K562 (cell line): Measurements from ENCODE around the gene KCNG4. TPM values are rescaled to one million over a fixed set of nuclear protein-coding genes. Genes with fewer than 3 reads are reported as not detected.

Experiments
- ATAC-seq: fragments of 200-7000 bp; cut with Tn5 transposase; 3 replicates; pipeline ENCODE4 v1.9.1; 2020; ENCODE audit warnings: moderate library complexity
- BruUV-seq: library from RNA; stranded (reverse); fragments of 400-500 nt; replicated peaks from 2 replicates; lab custom pipeline; 2021; lab: Mats Ljungman, UMichigan
- CTCF ChIA-PET: fragments of 300-600 bp; formaldehyde crosslinking; extraction: SDS; loops from one replicate; lab custom pipeline; 2021; ENCODE audit warnings: low intra/inter-chr PET ratio; lab: Yijun Ruan, JAX
- POLR2A ChIA-PET: fragments of 300-600, 350-650 bp; sonication (Branson Sonifier 250); formaldehyde crosslinking; extraction: SDS; loops from one replicate; lab custom pipeline; 2021; ENCODE audit warnings: antibody characterized with exemption, inconsistent platforms; lab: Yijun Ruan, JAX
- DNase-seq, 4 experiments: peaks; one replicate each; pipeline versions ENCODE4 v3.0.0 to v3.0.0-alpha.2; 2011 to 2018; ENCODE audit warnings: low spot score in 3 of 4, mixed read lengths in 3 of 4; ENCODE audit errors: extremely low read depth in 1 of 4
- FAIRE-seq: peaks from 2 replicates; lab custom pipeline; 2011; peaks lifted over from hg19 to GRCh38; lab: Jason Lieb, UNC
- H2AFZ ChIP-seq: 2 replicates; pipeline ENCODE4 v1.6.0; 2011; ENCODE audit warnings: low read depth, low read length, control low read depth, inconsistent platforms
- H3K27ac ChIP-seq: fragments of 200-600 bp; 3 replicates; pipeline ENCODE4 v1.8.0; 2011; ENCODE audit warnings: low read depth, mild to moderate bottlenecking, control low read depth, inconsistent platforms, low read length, moderate library complexity, mixed read lengths; ENCODE audit errors: extremely low read depth
- H3K27me3 ChIP-seq, 2 experiments: fragments of 300-600 bp in 1 of 2; 2 replicates in 1 of 2; 3 replicates in 1 of 2; pipeline versions ENCODE4 v1.6.0 to v1.8.0; 2011; ENCODE audit warnings: inconsistent platforms in 2 of 2, low read length in 2 of 2, mild to moderate bottlenecking in 1 of 2, mixed read lengths in 1 of 2, moderate library complexity in 1 of 2; ENCODE audit not compliant: control insufficient read depth in 2 of 2, insufficient read depth in 2 of 2
- H3K36me3 ChIP-seq: fragments of 300-600 bp; 3 replicates; pipeline ENCODE4 v1.8.0; 2011; ENCODE audit warnings: mild to moderate bottlenecking, low read length, inconsistent platforms; ENCODE audit not compliant: control insufficient read depth, insufficient read depth
- H3K4me1 ChIP-seq, 2 experiments: fragments of 200-600 bp in 1 of 2; replicated peaks in 1 of 2; 2 replicates in 1 of 2; 3 replicates in 1 of 2; pipeline versions ENCODE4 v1.5.1 to v1.8.0; 2011; ENCODE audit warnings: inconsistent platforms in 2 of 2, low read length in 2 of 2, mild to moderate bottlenecking in 1 of 2, mixed read lengths in 1 of 2, moderate library complexity in 1 of 2; ENCODE audit not compliant: control insufficient read depth in 2 of 2, insufficient read depth in 2 of 2
- H3K4me2 ChIP-seq: 2 replicates; pipeline ENCODE4 v1.6.1; 2011; ENCODE audit warnings: low read length, control low read depth, inconsistent platforms, mixed read lengths; ENCODE audit not compliant: insufficient read depth
- H3K4me3 ChIP-seq: fragments of 200-600 bp; sonication (generic), shearing (Covaris generic); 2 replicates; pipeline ENCODE4 v1.5.1; 2016; ENCODE audit warnings: control low read depth, inconsistent platforms
- H3K79me2 ChIP-seq: fragments of 200-600 bp; 3 replicates; pipeline ENCODE4 v1.8.0; 2011; ENCODE audit warnings: low read length, inconsistent platforms; ENCODE audit not compliant: control insufficient read depth, insufficient read depth
- H3K9ac ChIP-seq, 2 experiments: 2 replicates each; pipeline versions ENCODE4 v1.6.0 to v1.6.1; 2011; ENCODE audit warnings: low read depth in 2 of 2, low read length in 2 of 2, control low read depth in 1 of 2, inconsistent platforms in 1 of 2, mild to moderate bottlenecking in 1 of 2, mixed read lengths in 1 of 2; ENCODE audit not compliant: insufficient read depth in 1 of 2
- H3K9me1 ChIP-seq: one replicate; pipeline ENCODE4 v1.6.0; 2011; ENCODE audit warnings: inconsistent platforms, mild to moderate bottlenecking, low read length, moderate library complexity; ENCODE audit not compliant: control insufficient read depth, insufficient read depth
- H3K9me3 ChIP-seq: replicated peaks from 2 replicates; pipeline ENCODE4 v1.5.1; 2011; ENCODE audit warnings: low read depth, low read length, inconsistent platforms; ENCODE audit not compliant: control insufficient read depth, insufficient read depth
- H4K20me1 ChIP-seq: replicated peaks from 2 replicates; pipeline ENCODE4 v1.6.1; 2011; ENCODE audit warnings: low read length, inconsistent platforms, mixed read lengths; ENCODE audit not compliant: control insufficient read depth, insufficient read depth
- SP2 ChIP-seq: IDR thresholded peaks from 2 replicates; pipeline ENCODE4 v1.6.1; 2011; ENCODE audit warnings: mild to moderate bottlenecking, low read depth, low read length, moderate library complexity; ENCODE audit not compliant: poor library complexity, severe bottlenecking; ENCODE audit errors: extremely low read depth
- ZFP30 ChIP-seq: fragments of 250-450 bp; sonication (Bioruptor Pico); IDR thresholded peaks from 2 replicates; pipeline ENCODE4 v1.8.0; 2022; ENCODE audit warnings: moderate library complexity, mild to moderate bottlenecking, inconsistent platforms, borderline replicate concordance
- ZNF12 ChIP-seq: sonication (generic); formaldehyde crosslinking; IDR thresholded peaks from 2 replicates; pipeline ENCODE4 v1.4.0; 2020; ENCODE audit warnings: mild to moderate bottlenecking, missing genetic modification reagents
- ZNF146 ChIP-seq: IDR thresholded peaks from one replicate; pipeline ENCODE4 v1.6.1; 2018; ENCODE audit warnings: missing compliant biosample characterization; ENCODE audit not compliant: unreplicated experiment
- ZNF431 ChIP-seq: sonication (generic); formaldehyde crosslinking; IDR thresholded peaks from 2 replicates; pipeline ENCODE4 v1.8.0; 2022; ENCODE audit warnings: mild to moderate bottlenecking, missing genetic modification reagents
- ZNF586 ChIP-seq: fragments of 450-650 bp; formaldehyde crosslinking; conservative IDR thresholded peaks from 2 replicates; pipeline ENCODE4 v1.4.0; 2020; ENCODE audit warnings: mild to moderate bottlenecking, moderate library complexity
- whole genome bisulfite sequencing: fragments of 100-300 bp; shearing (Covaris generic); methylation state at CpG from one replicate; pipeline ENCODE4 v1.1.6; 2016; ENCODE audit warnings: low coverage, mixed read lengths; ENCODE audit not compliant: insufficient coverage; ENCODE audit errors: missing lambda C conversion rate; 5-methylcytosine and 5-hydroxymethylcytosine counted together
- in situ Hi-C: fragments of 300-500 bp; cut with MboI; formaldehyde crosslinking; loops from 4 replicates; pipeline ENCODE4 v1.15.0; 2018; ENCODE audit warnings: inconsistent platforms, mixed read lengths
- intact Hi-C: fragments of 100-400 bp; cut with micrococcal nuclease; formaldehyde crosslinking; loops from 2 replicates; pipeline ENCODE4 v1.14.2; 2022
- polyA plus RNA-seq, 8 experiments: library from polyadenylated mRNA; depleted of rRNA in 4 of 8; stranded (reverse) in 5 of 8; unstranded in 3 of 8; fragments of >200 nt; fragmentation: Nextera tagmentation in 2 of 8; fragmentation: Illumina TruSeq in 1 of 8; extraction: Ambion mirVana in 2 of 8; extraction: Trizol in 1 of 8; gene quantifications; 2 replicates each; pipeline versions ENCODE4 v1.2.1 to v1.2.3, GENCODE V29; 2011 to 2014; ENCODE audit warnings: inconsistent platforms in 1 of 8, missing spikeins in 1 of 8
- total RNA-seq, 7 experiments: library from RNA; depleted of rRNA in 6 of 7; stranded (reverse); fragments of >200 nt in 6 of 7; fragmentation: Illumina TruSeq in 2 of 7; extraction: Trizol in 2 of 7; gene quantifications; 2 replicates each; pipeline versions ENCODE4 v1.2.1 to v1.2.3, GENCODE V29; 2011 to 2021; ENCODE audit warnings: low replicate concordance in 1 of 7

Gene KCNG4
- total and polyA plus RNA-seq, 9 of the 15 experiments (the other 6 are each of a cell fraction or from before 2014, with no cell fraction given): not detected

- TF ChIP-seq SP2: no peak
Observed at GRCh38 chr16:84245956-84246678, 6.3 kb upstream of the KCNG4 start (continued).

- ChIA-PET CTCF (no interaction called here), POLR2A (interaction anchor here (2.6 kb wide), 1 partner anchor 11 kb away, joined by 10 read pairs; no protein-coding TSS in a partner anchor)
- DNase-seq: no peak
- H3K27ac ChIP-seq: no peak overlapping the region
- TF ChIP-seq ZNF12 (peak; percentile 96), ZFP30 (CRISPR knock-in tag) (no peak), ZNF146 (CRISPR knock-in tag) (no peak), ZNF586 (CRISPR knock-in tag) (no peak), ZNF431 (CRISPR knock-in tag) (no peak)
- H4K20me1 ChIP-seq: no peaks in the 10 kb centered on the region
- 0 out of 5 replicates have a peak, but pooled peaks cover 0 to 2% of the 10 kb centered on the region in 2 experiments for H3K4me1 ChIP-seq
- no peaks in the 10 kb centered on the region for H3K9me3 ChIP-seq
- H3K4me2 ChIP-seq: no peak overlapping the region
- no peak overlapping the region for H3K9ac ChIP-seq
- 16% methylated on average over 2 of the region's 2 CpGs for WGBS
- FAIRE-seq: no peak
- peaks cover 27 to 61% of the 10 kb centered on the region in 2 experiments for H3K27me3 ChIP-seq
- H3K9me1 ChIP-seq: no peaks in the 10 kb centered on the region
- intact Hi-C loops: no loop called here
- H3K79me2 ChIP-seq: no peaks in the 10 kb centered on the region
- ATAC-seq: no peak
- no TSS peak for BruUV-seq
- no peak overlapping the region for H2AFZ ChIP-seq
- H3K36me3 ChIP-seq: no peaks in the 10 kb centered on the region
- in situ Hi-C loops: no loop called here
- H3K4me3 ChIP-seq: no peak overlapping the region
Observed at GRCh38 chr16:84244728-84245127, 4.9 kb upstream of the KCNG4 start.
